Heart right ventricle (tissue), 16 donors: ENCODE data around the gene TRIM2. TPM values are rescaled to one million over a fixed set of nuclear protein-coding genes. Genes with fewer than 3 reads are reported as not detected.

Experiments used
- ATAC-seq, 8 donors: fragments of 200-7000 bp; cut with Tn5 transposase; one replicate each; pipeline ENCODE4 v1.9.1; 2020; ENCODE audit warnings: mild to moderate bottlenecking in 8 of 8, moderate library complexity in 8 of 8, moderate number of reproducible peaks in 1 of 8
- DNase-seq, 2 donors: peaks; one replicate each; pipeline ENCODE4 v3.0.0-alpha.2; 2020
- H3K27ac ChIP-seq, 10 donors: fragments of 200-600 bp; sonication (generic) in 2 of 10; one replicate each; pipeline versions ENCODE4 v1.5.0 to v1.8.0; 2020 to 2022; ENCODE audit warnings: mild to moderate bottlenecking in 3 of 10
- H3K27me3 ChIP-seq, 7 donors: fragments of 200-600 bp; one replicate each; pipeline ENCODE4 v1.8.0; 2021 to 2022; ENCODE audit warnings: mild to moderate bottlenecking in 2 of 7
- H3K36me3 ChIP-seq, 9 donors: fragments of 200-600 bp; sonication (generic) in 1 of 9; one replicate each; pipeline versions ENCODE4 v1.5.0 to v1.8.0; 2020 to 2022; ENCODE audit warnings: mild to moderate bottlenecking in 2 of 9
- H3K4me1 ChIP-seq, 9 donors: fragments of 200-600 bp; sonication (generic) in 1 of 9; one replicate each; pipeline versions ENCODE4 v1.5.0 to v1.8.0; 2020 to 2022; ENCODE audit warnings: mild to moderate bottlenecking in 4 of 9
- H3K4me3 ChIP-seq, 10 donors: fragments of 200-600 bp; sonication (generic) in 2 of 10; one replicate each; pipeline versions ENCODE4 v1.5.0 to v1.8.0; 2020 to 2022; ENCODE audit warnings: mild to moderate bottlenecking in 7 of 10, moderate library complexity in 2 of 10
- H3K9me3 ChIP-seq, 11 donors: fragments of 200-600 bp in 10 of 11; sonication (generic) in 2 of 11; one replicate each; pipeline versions ENCODE4 v1.5.0 to v1.8.0; 2013 to 2022; ENCODE audit warnings: mild to moderate bottlenecking in 2 of 11, control low read depth in 1 of 11, moderate library complexity in 1 of 11
- WGBS, 2 donors: extraction: QIAGEN DNeasy Blood & Tissue Kit; methylation state at CpG; one replicate each; pipeline ENCODE4 v1.1.7; 2013; ENCODE audit warnings: inconsistent platforms in 1 of 2; 5-methylcytosine and 5-hydroxymethylcytosine counted together
- intact Hi-C, 10 donors: fragments of 100-400 bp; cut with DNase I; formaldehyde crosslinking; loops; one replicate each; pipeline versions ENCODE4 v1.11.1 to v1.14.2; 2022
- polyA plus RNA-seq, 2 donors: library from polyadenylated mRNA; stranded (reverse); fragments of 200-250 nt; gene quantifications; one replicate each; pipeline ENCODE4 v1.2.3, GENCODE V29; 2013
- total RNA-seq, 10 donors: library from RNA; stranded (reverse); fragmentation: NEBNext Ultra II Directional in 3 of 10; extraction: Animal tissue kit (Norgen Biotek cat#: 25700) in 3 of 10; gene quantifications; one replicate each; pipeline versions ENCODE4 v1.2.1 to v1.2.4, GENCODE V29; 2021 to 2023
- TF ChIP-seq, protein P1 (sequence below), 9 donors: fragments of 200-600 bp; sonication (generic) in 2 of 9; IDR thresholded peaks; one replicate each; pipeline versions ENCODE4 v1.5.0 to v1.8.0; 2021 to 2022; ENCODE audit warnings: antibody characterized with exemption in 9 of 9, mild to moderate bottlenecking in 5 of 9, moderate library complexity in 1 of 9
- donor health status: Arrhythmogenic right ventricular cardiomyopathy.
- donor health status: ischemic (EF 13 %, LVEDD 7.1; RV severe dilation, severe dysfunction).
- donor health status: healthy with polysubstance abuse.
- donor health status: DM: no; HTN: yes; CAD: no.
- donor health status: DM: no; HTN: no; CAD: no.
- donor health status: ischemic (EF 25% LVEDD 6.9; RV normal size, moderate dysfunction).
- donor health status: ischemic (EF 25% LVEDD 5.7; RV mildly dilated, moderate dysfunction).
- donor health status: healthy.
- donor health status: DM: yes; HTN: yes; CAD: no.
- donor health status: Ischemic cardiomyopathy.
- donor health status: ischemic (EF 35%, LVEDD 5.7; RV mildly dilated, moderate dysfunction).
- donor health status: nonischemic (EF 11% LVEDD 7.7; RV severe dilation, severe dysfunction).
- donor health status: DM: yes; HTN: yes; CAD: no.
- donor health status: PGD.
- donor health status: ischemic (EF 29% LVEDD 5.4; RV normal size, mild dysfunction).
- donor health status: nonischemic (EF 23%, LVEDD 6.1; RV moderate dilation, normal function).

TRIM2 gene
- total and polyA plus RNA-seq, 12 donors: 2.8 to 33.2 (median 20.5) TPM

DNA sequence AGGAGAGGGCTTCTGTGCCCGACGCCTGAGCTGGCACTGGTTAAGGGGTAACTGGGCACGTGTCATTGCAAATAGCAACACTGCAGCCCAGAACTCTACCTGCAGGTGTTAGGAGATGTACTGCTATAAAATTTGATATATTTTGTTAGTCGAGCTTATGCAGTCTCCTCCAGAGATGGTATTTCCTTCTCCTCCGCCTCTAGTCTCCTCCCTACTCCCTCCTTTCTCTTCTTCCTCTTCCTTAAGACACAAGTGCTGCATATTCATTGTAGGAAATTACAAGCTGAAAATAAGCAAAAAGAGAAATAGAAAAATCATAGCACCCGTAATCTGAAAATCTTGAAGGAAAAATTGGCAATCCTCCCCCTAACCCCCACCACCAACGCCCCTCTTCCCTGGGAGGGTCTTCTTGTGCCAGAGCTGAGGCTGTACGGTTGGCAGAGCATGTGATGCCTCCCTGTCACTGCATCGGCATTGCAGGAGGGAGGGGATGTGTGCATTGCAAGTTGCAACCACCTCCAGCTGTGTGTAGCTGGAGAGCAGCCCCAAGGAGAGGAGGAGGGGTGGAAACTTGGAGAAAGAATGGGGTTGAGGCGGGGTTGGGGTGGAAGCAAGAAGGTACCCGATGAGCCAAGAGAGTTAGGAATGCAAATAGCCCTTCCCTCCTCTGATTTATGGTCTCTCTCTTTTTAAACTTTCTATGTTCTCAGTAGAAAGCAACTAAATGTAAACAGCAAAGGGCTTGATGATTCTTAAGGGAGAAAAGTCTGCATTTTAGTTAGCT is 92.0 kb downstream of the TRIM2 start:
- ATAC-seq: peak in 4 of 8 donors; percentile 9 to 41 (median 22)
- intact Hi-C loops: no loop called here
- 75 to 77% methylated on average over 11 of the region's 11 CpGs for WGBS, 2 donors
- Histone ChIP-seq H3K27ac (no peak overlapping the region), H3K36me3 (peaks cover 0 to 77% (median 16%) of the 10 kb centered on the region in 9 donors), H3K27me3 (no peaks in the 10 kb centered on the region), H3K4me1 (peaks cover 0 to 38% (median 11%) of the 10 kb centered on the region in 9 donors), H3K9me3 (peaks cover 0 to 12% (median 5%) of the 10 kb centered on the region in 11 donors), H3K4me3 (no peak overlapping the region)
- TF ChIP-seq, protein P1, sequence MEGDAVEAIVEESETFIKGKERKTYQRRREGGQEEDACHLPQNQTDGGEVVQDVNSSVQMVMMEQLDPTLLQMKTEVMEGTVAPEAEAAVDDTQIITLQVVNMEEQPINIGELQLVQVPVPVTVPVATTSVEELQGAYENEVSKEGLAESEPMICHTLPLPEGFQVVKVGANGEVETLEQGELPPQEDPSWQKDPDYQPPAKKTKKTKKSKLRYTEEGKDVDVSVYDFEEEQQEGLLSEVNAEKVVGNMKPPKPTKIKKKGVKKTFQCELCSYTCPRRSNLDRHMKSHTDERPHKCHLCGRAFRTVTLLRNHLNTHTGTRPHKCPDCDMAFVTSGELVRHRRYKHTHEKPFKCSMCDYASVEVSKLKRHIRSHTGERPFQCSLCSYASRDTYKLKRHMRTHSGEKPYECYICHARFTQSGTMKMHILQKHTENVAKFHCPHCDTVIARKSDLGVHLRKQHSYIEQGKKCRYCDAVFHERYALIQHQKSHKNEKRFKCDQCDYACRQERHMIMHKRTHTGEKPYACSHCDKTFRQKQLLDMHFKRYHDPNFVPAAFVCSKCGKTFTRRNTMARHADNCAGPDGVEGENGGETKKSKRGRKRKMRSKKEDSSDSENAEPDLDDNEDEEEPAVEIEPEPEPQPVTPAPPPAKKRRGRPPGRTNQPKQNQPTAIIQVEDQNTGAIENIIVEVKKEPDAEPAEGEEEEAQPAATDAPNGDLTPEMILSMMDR (IDR thresholded peaks at IDR 0.05): no peak
- no peak for DNase-seq

DNA sequence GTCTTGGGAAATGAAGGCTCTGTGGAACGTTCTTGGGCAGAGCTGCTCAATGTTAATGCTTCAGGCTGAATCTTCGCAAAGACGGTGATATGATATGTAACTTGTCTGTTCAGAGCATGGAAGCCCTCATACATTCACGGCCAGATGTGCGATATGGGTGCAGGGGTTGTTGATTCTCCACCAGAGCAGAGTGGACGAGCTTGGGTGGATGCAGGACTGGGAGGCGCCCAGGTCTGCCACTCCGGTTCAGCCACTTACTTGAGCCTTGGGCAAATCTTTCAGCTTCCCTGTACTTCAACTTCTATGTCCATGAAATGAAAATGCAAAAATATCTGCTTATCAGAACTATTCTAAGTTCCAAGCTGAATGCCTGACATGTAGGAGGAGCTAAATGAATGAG is 92.9 kb downstream of the TRIM2 start:
- H3K27ac ChIP-seq: no peak overlapping the region
- H3K4me1 ChIP-seq: peaks cover 0 to 38% (median 11%) of the 10 kb centered on the region in 9 donors
- ATAC-seq (peak in 1 of 8 donors; percentile 19), DNase-seq (no peak)
- H3K4me3 ChIP-seq: no peak overlapping the region
- peaks cover 0 to 17% (median 5%) of the 10 kb centered on the region in 11 donors for H3K9me3 ChIP-seq
- TF ChIP-seq, protein P1 (IDR thresholded peaks at IDR 0.05): no peak
- H3K36me3 ChIP-seq: peaks cover 0 to 73% (median 16%) of the 10 kb centered on the region in 9 donors
- intact Hi-C loops: no loop called here
- no peaks in the 10 kb centered on the region for H3K27me3 ChIP-seq
- WGBS, 2 donors: 67 to 82% methylated on average over 8 of the region's 8 CpGs

DNA sequence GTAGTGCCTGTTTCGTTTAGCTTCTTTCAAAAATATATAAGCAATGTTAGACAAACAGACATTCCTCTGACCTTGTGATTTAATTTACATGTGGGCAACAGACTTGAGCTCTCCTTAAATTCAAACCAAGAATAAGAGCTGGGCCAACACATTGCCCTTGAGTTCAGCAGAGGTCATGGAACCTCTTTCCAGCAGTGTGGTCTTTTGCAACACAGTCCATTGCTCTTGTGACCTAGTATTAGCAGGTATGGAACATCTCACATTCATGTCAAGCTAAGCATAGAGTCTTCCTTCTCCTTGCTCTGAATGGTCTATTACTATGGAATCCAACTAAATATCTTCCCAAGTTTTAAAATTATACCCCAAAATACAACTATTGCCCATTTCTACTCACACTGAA is 106.5 kb downstream of the TRIM2 start:
- WGBS, 2 donors: 92 to 100% methylated on average over 1 of the region's 1 CpG
- peaks cover 0 to under 1% (median 0%) of the 10 kb centered on the region in 11 donors for H3K9me3 ChIP-seq
- H3K27ac ChIP-seq: no peak overlapping the region
- TF ChIP-seq, protein P1 (IDR thresholded peaks at IDR 0.05): no peak
- H3K36me3 ChIP-seq: peaks cover 0 to 31% (median 0%) of the 10 kb centered on the region in 9 donors
- DNase-seq: no peak
- intact Hi-C loops: loop anchor here in 1 of 10 donors (10.0 kb wide), 1 partner anchor 86 kb away; no protein-coding TSS in a partner anchor
- no peak overlapping the region for H3K4me3 ChIP-seq
- H3K4me1 ChIP-seq: peaks cover 0 to 8% (median 0%) of the 10 kb centered on the region in 9 donors
- ATAC-seq: peak in 1 of 8 donors; percentile 41
- no peaks in the 10 kb centered on the region for H3K27me3 ChIP-seq

DNA sequence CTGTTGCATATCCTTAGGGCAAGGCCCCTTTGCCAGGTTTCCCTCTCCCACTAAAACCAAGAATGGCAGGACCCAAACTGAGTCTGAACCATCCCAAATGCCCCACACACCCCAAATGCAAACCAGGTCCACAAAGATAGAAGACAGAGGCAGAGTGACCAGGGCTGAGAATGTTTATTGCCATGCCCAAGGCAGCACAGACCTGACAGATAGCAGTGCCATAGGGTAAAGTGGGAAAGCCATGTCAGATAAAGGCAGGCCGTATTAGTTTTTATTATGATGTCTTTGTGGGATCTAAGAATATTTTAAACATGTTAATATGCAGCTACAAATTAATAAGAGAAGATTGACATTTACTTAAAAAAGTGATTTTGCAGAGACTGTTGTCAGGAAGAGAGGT is 110.7 kb downstream of the TRIM2 start:
- Histone ChIP-seq H3K27ac (no peak overlapping the region), H3K36me3 (peaks cover 0 to 50% (median 0%) of the 10 kb centered on the region in 9 donors), H3K27me3 (no peaks in the 10 kb centered on the region), H3K9me3 (no peaks in the 10 kb centered on the region), H3K4me3 (no peak overlapping the region), H3K4me1 (peaks cover 0 to 8% (median 0%) of the 10 kb centered on the region in 9 donors)
- ATAC-seq (no peak), DNase-seq (no peak)
- intact Hi-C loops: loop anchor here in 8 of 10 donors (5.0 to 10.0 kb wide), 4 partner anchors 83 to 173 kb away; no protein-coding TSS in a partner anchor
- TF ChIP-seq, protein P1 (IDR thresholded peaks at IDR 0.05): no peak
- 81 to 87% methylated on average over 1 of the region's 1 CpG for WGBS, 2 donors
